Measurements from ENCODE around the gene ARF1.

ARF1 gene

GRCh38 chr1:228071839-228072657 is 10.5 kb upstream of the ARF1 start:
- DNase-seq (ENCODE audit: low read depth in 2 of 2), result no peak

GRCh38 chr1:228072658-228073043 is 9.9 kb upstream of the ARF1 start:
- no peak for DNase-seq (ENCODE audit: low read depth in 2 of 2)

GRCh38 chr1:228073061-228073856 is 9.2 kb upstream of the ARF1 start:
- DNase-seq (ENCODE audit: low read depth in 2 of 2), result no peak

GRCh38 chr1:228073857-228074545 is 8.5 kb upstream of the ARF1 start:
- DNase-seq (ENCODE audit: low read depth in 2 of 2), result no peak

GRCh38 chr1:228074954-228075730 is 7.4 kb upstream of the ARF1 start:
- no peak for DNase-seq (ENCODE audit: low read depth in 2 of 2)

- no peak for DNase-seq (ENCODE audit: low read depth in 2 of 2)
These were observed 6.7 kb upstream of the ARF1 start for GRCh38 chr1:228075801-228076271.

GRCh38 chr1:228076796-228077430 is 5.6 kb upstream of the ARF1 start:
- no peak for DNase-seq (ENCODE audit: low read depth in 2 of 2)

GRCh38 chr1:228077565-228078330 is 4.8 kb upstream of the ARF1 start:
- DNase-seq (ENCODE audit: low read depth in 2 of 2), result no peak

- no peak for DNase-seq (ENCODE audit: low read depth in 2 of 2)
These were observed 3.5 kb upstream of the ARF1 start for GRCh38 chr1:228079013-228079412.

GRCh38 chr1:228079601-228080263 is 2.8 kb upstream of the ARF1 start:
- no peak for DNase-seq (ENCODE audit: low read depth in 2 of 2)

- no peak for DNase-seq (ENCODE audit: low read depth in 2 of 2)
These were observed 1.4 kb upstream of the ARF1 start for GRCh38 chr1:228081144-228081543.

GRCh38 chr1:228081578-228082213 is 812 bp upstream of the ARF1 start:
- DNase-seq (ENCODE audit: low read depth in 2 of 2), result no peak

GRCh38 chr1:228082918-228083870 is 686 bp downstream of the ARF1 start:
- DNase-seq (ENCODE audit: low read depth in 2 of 2), result no peak

- no peak for DNase-seq (ENCODE audit: low read depth in 2 of 2)
These were observed 1.4 kb downstream of the ARF1 start for GRCh38 chr1:228083871-228084278.

- DNase-seq (ENCODE audit: low read depth in 2 of 2), result no peak
These were observed 1.8 kb downstream of the ARF1 start for GRCh38 chr1:228084325-228084724.

GRCh38 chr1:228084797-228085196 is 2.3 kb downstream of the ARF1 start:
- no peak for DNase-seq (ENCODE audit: low read depth in 2 of 2)

- no peak for DNase-seq (ENCODE audit: low read depth in 2 of 2)
These were observed 2.9 kb downstream of the ARF1 start for GRCh38 chr1:228085287-228085951.
